ENCODE results near the gene ZDHHC11B.
"Not testable (repeated sequence)": the region's sequence is repeated elsewhere in the genome, so short reads cannot be mapped to it uniquely, and the experiment has no call there.

Gene ZDHHC11B

DNA sequence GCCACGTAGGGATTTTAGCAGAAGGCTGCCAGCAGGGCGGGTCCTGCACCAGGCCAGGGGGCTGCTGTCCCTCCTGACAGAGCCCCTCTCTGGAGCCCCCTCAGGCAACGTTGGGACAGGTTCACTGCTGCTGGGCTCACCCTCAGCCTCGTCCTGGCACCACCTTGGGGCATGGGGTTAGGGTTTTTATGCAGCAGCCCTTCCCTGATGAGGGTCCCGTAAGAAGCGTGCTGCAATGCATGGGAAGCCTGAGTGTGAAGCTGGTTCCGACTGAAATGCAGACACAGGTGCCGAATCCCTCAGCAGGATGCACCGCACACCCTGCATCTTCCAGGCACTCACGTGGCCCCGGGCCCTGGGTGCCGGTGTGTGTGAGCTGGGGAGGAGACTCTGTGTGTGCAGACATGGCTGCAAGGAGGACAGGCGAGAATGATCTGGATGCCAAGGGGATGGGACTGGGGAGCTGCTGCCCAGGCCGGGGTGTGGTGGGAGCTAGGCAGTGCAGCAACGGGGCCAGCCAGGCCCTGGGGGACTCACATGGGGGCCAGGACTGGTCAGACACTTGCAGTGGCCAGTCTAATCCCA, 27.1 kb downstream of the ZDHHC11B start:
- TF ChIP-seq, protein P1, sequence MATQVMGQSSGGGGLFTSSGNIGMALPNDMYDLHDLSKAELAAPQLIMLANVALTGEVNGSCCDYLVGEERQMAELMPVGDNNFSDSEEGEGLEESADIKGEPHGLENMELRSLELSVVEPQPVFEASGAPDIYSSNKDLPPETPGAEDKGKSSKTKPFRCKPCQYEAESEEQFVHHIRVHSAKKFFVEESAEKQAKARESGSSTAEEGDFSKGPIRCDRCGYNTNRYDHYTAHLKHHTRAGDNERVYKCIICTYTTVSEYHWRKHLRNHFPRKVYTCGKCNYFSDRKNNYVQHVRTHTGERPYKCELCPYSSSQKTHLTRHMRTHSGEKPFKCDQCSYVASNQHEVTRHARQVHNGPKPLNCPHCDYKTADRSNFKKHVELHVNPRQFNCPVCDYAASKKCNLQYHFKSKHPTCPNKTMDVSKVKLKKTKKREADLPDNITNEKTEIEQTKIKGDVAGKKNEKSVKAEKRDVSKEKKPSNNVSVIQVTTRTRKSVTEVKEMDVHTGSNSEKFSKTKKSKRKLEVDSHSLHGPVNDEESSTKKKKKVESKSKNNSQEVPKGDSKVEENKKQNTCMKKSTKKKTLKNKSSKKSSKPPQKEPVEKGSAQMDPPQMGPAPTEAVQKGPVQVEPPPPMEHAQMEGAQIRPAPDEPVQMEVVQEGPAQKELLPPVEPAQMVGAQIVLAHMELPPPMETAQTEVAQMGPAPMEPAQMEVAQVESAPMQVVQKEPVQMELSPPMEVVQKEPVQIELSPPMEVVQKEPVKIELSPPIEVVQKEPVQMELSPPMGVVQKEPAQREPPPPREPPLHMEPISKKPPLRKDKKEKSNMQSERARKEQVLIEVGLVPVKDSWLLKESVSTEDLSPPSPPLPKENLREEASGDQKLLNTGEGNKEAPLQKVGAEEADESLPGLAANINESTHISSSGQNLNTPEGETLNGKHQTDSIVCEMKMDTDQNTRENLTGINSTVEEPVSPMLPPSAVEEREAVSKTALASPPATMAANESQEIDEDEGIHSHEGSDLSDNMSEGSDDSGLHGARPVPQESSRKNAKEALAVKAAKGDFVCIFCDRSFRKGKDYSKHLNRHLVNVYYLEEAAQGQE (IDR thresholded peaks at IDR 0.05; ENCODE audit: insufficient replicate concordance, low read depth): no peak
- no peak for DNase-seq (ENCODE audit: low read depth in 1 of 2, low spot score in 1 of 2)
- Histone ChIP-seq H3K27ac (replicated peaks) (no peak overlapping the region), H3K4me3 (replicated peaks; ENCODE audit: insufficient read depth, low read length) (no peak overlapping the region), H3K27me3 (ENCODE audit: insufficient read depth, poor library complexity, severe bottlenecking) (peaks cover 17% of the 10 kb centered on the region)

DNA sequence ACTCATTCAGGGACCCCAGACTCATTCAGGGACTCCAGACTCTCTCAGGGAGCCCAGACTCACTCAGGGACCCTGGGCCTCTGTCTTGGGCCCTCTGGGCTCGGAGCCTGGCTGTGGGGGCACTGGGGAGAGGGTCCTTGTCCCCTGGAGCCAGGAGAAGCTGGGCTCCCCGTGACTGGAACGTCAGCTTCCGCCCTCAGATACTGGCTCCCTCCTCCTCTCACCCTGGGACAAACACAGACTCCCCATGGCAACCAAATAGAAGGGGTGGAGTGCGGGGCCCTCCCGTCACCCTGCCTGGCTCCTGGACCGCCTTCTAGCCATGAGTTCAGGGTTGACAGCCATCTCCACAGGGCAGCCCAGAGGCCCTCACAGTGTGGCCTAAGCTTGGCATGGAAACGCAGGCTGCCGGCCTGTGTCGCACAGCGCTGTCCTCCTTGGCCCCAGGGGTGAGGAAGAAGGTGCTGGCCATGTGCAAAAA, 27.6 kb downstream of the ZDHHC11B start:
- no peak for DNase-seq (ENCODE audit: low read depth in 1 of 2, low spot score in 1 of 2)
- TF ChIP-seq SPI1 (IDR thresholded peaks at IDR 0.05; ENCODE audit: borderline replicate concordance, low read depth) (no peak), POLR2AphosphoS5 (IDR thresholded peaks at IDR 0.05; ENCODE audit: low read depth) (no peak), GABPA (IDR thresholded peaks at IDR 0.05; ENCODE audit: low read depth) (no peak)
- TF ChIP-seq, protein P2, sequence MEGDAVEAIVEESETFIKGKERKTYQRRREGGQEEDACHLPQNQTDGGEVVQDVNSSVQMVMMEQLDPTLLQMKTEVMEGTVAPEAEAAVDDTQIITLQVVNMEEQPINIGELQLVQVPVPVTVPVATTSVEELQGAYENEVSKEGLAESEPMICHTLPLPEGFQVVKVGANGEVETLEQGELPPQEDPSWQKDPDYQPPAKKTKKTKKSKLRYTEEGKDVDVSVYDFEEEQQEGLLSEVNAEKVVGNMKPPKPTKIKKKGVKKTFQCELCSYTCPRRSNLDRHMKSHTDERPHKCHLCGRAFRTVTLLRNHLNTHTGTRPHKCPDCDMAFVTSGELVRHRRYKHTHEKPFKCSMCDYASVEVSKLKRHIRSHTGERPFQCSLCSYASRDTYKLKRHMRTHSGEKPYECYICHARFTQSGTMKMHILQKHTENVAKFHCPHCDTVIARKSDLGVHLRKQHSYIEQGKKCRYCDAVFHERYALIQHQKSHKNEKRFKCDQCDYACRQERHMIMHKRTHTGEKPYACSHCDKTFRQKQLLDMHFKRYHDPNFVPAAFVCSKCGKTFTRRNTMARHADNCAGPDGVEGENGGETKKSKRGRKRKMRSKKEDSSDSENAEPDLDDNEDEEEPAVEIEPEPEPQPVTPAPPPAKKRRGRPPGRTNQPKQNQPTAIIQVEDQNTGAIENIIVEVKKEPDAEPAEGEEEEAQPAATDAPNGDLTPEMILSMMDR (IDR thresholded peaks at IDR 0.05; ENCODE audit: insufficient read depth, low read length): no peak
- TF ChIP-seq, protein P1 (IDR thresholded peaks at IDR 0.05; ENCODE audit: insufficient replicate concordance, low read depth): no peak
- peaks cover 17% of the 10 kb centered on the region for H3K27me3 ChIP-seq (ENCODE audit: insufficient read depth, poor library complexity, severe bottlenecking)
- H3K27ac ChIP-seq (replicated peaks): no peak overlapping the region
- H3K4me3 ChIP-seq (replicated peaks; ENCODE audit: insufficient read depth, low read length): no peak overlapping the region

DNA sequence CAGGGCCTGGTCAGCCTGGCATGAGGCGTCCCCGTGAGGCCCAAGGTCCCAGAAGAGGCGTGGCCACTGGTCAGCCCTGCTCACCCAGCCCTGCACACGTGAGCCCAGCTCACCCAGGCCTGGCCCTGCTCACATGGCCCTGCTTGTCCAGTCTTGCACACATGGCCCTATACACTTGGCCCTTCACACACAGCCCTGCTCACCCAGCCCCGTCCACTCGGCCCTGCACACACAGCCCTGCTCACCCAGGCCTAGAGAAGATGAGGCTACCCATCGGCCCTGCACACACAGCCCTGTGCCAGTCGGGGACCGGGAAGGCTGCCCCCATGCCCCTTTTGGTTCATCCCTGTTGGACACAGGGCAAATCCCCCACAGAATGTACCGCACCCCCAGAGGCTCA, 28.4 kb downstream of the ZDHHC11B start:
- no peak overlapping the region for H3K4me3 ChIP-seq (replicated peaks; ENCODE audit: insufficient read depth, low read length)
- no peak for TF ChIP-seq GABPA (IDR thresholded peaks at IDR 0.05; ENCODE audit: low read depth)
- no peak for TF ChIP-seq SPI1 (IDR thresholded peaks at IDR 0.05; ENCODE audit: borderline replicate concordance, low read depth)
- no peak for TF ChIP-seq POLR2AphosphoS5 (IDR thresholded peaks at IDR 0.05; ENCODE audit: low read depth)
- TF ChIP-seq, protein P1 (IDR thresholded peaks at IDR 0.05; ENCODE audit: insufficient replicate concordance, low read depth): no peak
- TF ChIP-seq, protein P2 (IDR thresholded peaks at IDR 0.05; ENCODE audit: insufficient read depth, low read length): no peak
- peaks cover 17% of the 10 kb centered on the region for H3K27me3 ChIP-seq (ENCODE audit: insufficient read depth, poor library complexity, severe bottlenecking)
- no peak overlapping the region for H3K27ac ChIP-seq (replicated peaks)
- no peak for DNase-seq (ENCODE audit: low read depth in 1 of 2, low spot score in 1 of 2)

DNA sequence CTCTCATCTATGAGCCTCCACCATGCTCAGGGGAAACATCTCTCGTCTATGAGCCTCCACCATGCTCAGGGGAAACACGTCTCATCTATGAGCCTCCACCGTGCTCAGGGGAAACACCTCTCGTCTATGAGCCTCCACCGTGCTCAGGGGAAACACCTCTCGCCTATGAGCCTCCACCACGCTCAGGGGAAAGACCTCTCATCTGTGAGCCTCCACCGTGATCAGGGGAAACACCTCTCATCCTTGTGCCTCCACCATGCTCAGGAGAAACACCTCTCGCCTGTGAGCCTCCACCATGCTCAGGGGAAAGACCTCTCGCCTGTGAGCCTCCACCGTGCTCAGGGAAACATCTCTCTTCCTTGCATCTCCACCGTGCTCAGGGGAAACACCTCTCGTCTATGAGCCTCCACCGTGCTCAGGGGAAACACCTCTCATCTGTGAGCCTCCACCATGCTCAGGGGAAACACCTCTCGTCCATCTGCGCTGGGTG, 30.3 kb downstream of the ZDHHC11B start:
- H3K27me3 ChIP-seq (ENCODE audit: insufficient read depth, poor library complexity, severe bottlenecking): peaks cover 12% of the 10 kb centered on the region
- not testable (repeated sequence) for DNase-seq (ENCODE audit: low read depth in 1 of 2, low spot score in 1 of 2); H3K27ac ChIP-seq (replicated peaks); H3K4me3 ChIP-seq (replicated peaks; ENCODE audit: insufficient read depth, low read length)

DNA sequence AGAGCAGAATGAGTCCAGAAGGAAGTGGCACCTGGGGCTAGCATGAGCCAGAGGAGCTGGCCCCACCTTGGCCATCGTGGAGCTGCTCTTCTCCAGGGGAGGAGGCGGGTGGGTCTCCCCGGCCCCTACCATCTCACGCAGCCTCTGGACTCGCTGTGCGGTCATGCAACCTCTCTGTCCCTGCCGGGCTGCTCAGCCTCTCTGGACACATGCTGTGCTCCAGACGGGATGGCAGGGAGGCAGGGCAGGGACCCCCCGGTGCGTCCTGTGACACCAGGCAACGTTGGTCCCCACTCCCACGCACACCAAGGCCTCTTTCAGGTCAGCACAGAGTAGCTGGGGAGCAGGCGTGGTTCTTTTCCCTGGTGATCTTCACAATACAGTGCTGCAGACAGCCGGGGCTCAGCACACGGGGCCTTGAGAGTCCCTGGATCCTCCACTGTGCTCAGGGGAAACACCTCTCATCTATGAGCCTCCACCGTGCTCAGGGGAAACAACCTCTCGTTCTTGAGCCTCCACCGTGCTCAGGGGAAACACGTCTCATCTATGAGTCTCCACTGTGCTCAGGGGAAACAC, 30.9 kb downstream of the ZDHHC11B start:
- H3K27ac ChIP-seq (replicated peaks); H3K27me3 ChIP-seq (ENCODE audit: insufficient read depth, poor library complexity, severe bottlenecking); DNase-seq (ENCODE audit: low read depth in 1 of 2, low spot score in 1 of 2); H3K4me3 ChIP-seq (replicated peaks; ENCODE audit: insufficient read depth, low read length): not testable (repeated sequence)

DNA sequence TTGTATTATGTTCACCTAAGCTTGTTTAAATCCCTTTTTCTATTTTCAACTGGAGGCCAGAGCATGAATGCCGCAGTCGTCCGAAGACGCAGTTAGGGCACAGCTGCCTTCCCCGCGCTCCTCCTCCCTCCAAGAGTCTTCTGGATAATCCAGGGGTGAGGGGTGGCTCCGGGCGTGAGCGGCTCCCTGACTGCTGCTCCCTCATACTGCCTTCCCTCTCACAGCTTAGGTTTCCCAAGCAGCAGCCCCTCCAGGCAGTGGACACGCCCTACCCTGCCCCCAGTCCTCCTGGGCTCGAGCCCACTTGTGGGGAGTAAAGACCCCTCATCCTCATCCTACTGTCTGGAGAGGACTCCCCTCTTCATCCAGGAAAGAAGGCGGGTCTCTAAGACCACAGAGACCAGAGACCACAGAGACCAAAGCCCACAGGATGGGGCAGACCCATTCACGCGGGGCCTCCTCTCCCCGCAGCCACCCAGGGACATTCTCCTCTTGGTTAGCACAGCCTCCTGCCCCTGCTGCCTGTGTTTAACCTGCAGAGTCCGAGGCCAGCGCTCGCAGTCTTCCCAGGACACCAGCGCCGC, 31.9 kb downstream of the ZDHHC11B start:
- not testable (repeated sequence) for DNase-seq (ENCODE audit: low read depth in 1 of 2, low spot score in 1 of 2); H3K4me3 ChIP-seq (replicated peaks; ENCODE audit: insufficient read depth, low read length); H3K27ac ChIP-seq (replicated peaks); H3K27me3 ChIP-seq (ENCODE audit: insufficient read depth, poor library complexity, severe bottlenecking)

DNA sequence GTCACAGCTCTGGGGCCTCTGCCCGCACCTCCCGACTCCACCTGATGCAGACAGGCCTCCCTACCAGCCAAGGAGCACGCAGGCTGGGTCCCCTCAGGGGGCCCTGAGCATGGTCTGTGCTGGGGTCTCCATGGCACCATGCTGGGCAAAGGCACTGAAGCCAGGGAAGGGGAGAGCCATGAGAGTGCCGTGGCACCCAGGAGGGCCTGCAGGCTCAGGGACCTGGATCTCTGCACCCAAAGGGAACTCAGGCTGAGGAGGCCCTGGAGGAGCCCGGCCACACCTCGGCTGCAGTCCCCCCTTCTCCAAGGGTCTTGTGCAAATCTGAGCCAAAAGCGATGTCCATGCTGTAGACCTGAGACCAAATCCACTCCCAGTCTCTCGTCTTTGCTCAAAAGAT, 32.5 kb downstream of the ZDHHC11B start:
- H3K4me3 ChIP-seq (replicated peaks; ENCODE audit: insufficient read depth, low read length); DNase-seq (ENCODE audit: low read depth in 1 of 2, low spot score in 1 of 2); H3K27ac ChIP-seq (replicated peaks); H3K27me3 ChIP-seq (ENCODE audit: insufficient read depth, poor library complexity, severe bottlenecking): not testable (repeated sequence)
